ENCODE data around the gene FCRL3. TPM values are rescaled to one million over a fixed set of nuclear protein-coding genes. Genes with fewer than 3 reads are reported as not detected.
"Not testable (repeated sequence)": the region's sequence is repeated elsewhere in the genome, so short reads cannot be mapped to it uniquely, and the experiment has no call there.

FCRL3 gene
- not detected in 2 replicates for total RNA-seq (2014; rRNA removed; shearing (Covaris generic))

- no peak for DNase-seq (ENCODE audit: low read depth)
These were observed at the start of gene FCRL3 for GRCh38 chr1:157700732-157701131. TSS of gene FCRL3 (minus strand) at chr1:157700769. CDS start at chr1:157700489, 280 bp downstream.

GRCh38 chr1:157748262-157748817 is 47.8 kb upstream of the FCRL3 start:
- DNase-seq (ENCODE audit: low read depth): no peak

GRCh38 chr1:157739229-157739901 is 38.8 kb upstream of the FCRL3 start:
- DNase-seq (ENCODE audit: low read depth): no peak

GRCh38 chr1:157735991-157736390 is 35.4 kb upstream of the FCRL3 start:
- DNase-seq (ENCODE audit: low read depth): not testable (repeated sequence)

- no peak for DNase-seq (ENCODE audit: low read depth)
These were observed 33.8 kb upstream of the FCRL3 start for GRCh38 chr1:157734321-157734720.

GRCh38 chr1:157732755-157733154 is 32.2 kb upstream of the FCRL3 start:
- no peak for DNase-seq (ENCODE audit: low read depth)

GRCh38 chr1:157725221-157725577 is 24.6 kb upstream of the FCRL3 start:
- no peak for DNase-seq (ENCODE audit: low read depth)

- DNase-seq (ENCODE audit: low read depth): no peak
These were observed 24.1 kb upstream of the FCRL3 start for GRCh38 chr1:157724537-157725220.

- no peak for DNase-seq (ENCODE audit: low read depth)
These were observed 22.6 kb upstream of the FCRL3 start for GRCh38 chr1:157723157-157723556.

- no peak for DNase-seq (ENCODE audit: low read depth)
These were observed 21.4 kb upstream of the FCRL3 start for GRCh38 chr1:157721985-157722384.

- DNase-seq (ENCODE audit: low read depth): no peak
These were observed 15.2 kb upstream of the FCRL3 start for GRCh38 chr1:157715736-157716135.

GRCh38 chr1:157711802-157712201 is 11.2 kb upstream of the FCRL3 start:
- no peak for DNase-seq (ENCODE audit: low read depth)

- DNase-seq (ENCODE audit: low read depth): no peak
These were observed 4.3 kb upstream of the FCRL3 start for GRCh38 chr1:157704878-157705277.

GRCh38 chr1:157703981-157704380 is 3.4 kb upstream of the FCRL3 start:
- DNase-seq (ENCODE audit: low read depth): no peak

- DNase-seq (ENCODE audit: low read depth): no peak
These were observed 1.8 kb upstream of the FCRL3 start for GRCh38 chr1:157702308-157702825.

- DNase-seq (ENCODE audit: low read depth): no peak
These were observed 264 bp downstream of the FCRL3 start for GRCh38 chr1:157700305-157700704.

- DNase-seq (ENCODE audit: low read depth): no peak
These were observed 2.6 kb downstream of the FCRL3 start for GRCh38 chr1:157697781-157698569.

GRCh38 chr1:157696966-157697628 is 3.5 kb downstream of the FCRL3 start:
- no peak for DNase-seq (ENCODE audit: low read depth)

- DNase-seq (ENCODE audit: low read depth): no peak
These were observed 5.2 kb downstream of the FCRL3 start for GRCh38 chr1:157695417-157695816.

- DNase-seq (ENCODE audit: low read depth): peak; percentile 36
These were observed 9.2 kb downstream of the FCRL3 start for GRCh38 chr1:157691285-157691920.

All from RPMI7951 (cell line).